HG03457 (cell line): Measurements from ENCODE around the gene VAV2.

Experiments used
- ATAC-seq: cut with Tn5 transposase; IDR thresholded peaks from one replicate; pipeline ENCODE4 v1.9.1; 2021; ENCODE audit warnings: moderate number of reproducible peaks; ENCODE audit not compliant: unreplicated experiment

The VAV2 gene

DNA sequence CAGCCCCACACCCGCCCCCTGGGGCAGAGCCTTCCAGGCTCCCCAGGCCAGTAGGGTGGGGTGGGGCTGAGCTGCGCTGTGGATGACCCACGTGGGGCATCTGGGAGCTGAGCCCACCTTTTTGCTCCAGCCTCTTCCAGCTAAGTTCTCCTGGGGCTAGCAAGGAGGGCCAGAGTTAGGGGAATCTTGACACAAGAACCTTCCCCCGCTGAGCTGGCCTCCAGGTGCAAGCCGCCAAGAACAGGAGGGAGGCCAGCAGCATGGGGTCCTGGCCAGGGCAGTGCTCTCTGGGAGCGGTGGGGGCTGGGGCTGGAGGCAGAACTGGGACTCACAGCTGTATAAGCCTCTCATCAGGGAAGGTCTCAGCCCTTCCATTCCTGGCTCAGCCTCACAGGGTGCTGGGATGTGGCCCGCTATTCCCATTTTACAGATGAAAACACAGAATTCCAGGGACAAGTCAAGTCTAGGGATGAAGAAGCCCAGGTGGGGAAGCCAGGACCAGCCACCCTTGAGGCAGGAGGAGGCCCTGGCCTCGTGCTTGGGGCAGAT, 275.5 kb downstream of the VAV2 start:
- ATAC-seq: no peak

DNA sequence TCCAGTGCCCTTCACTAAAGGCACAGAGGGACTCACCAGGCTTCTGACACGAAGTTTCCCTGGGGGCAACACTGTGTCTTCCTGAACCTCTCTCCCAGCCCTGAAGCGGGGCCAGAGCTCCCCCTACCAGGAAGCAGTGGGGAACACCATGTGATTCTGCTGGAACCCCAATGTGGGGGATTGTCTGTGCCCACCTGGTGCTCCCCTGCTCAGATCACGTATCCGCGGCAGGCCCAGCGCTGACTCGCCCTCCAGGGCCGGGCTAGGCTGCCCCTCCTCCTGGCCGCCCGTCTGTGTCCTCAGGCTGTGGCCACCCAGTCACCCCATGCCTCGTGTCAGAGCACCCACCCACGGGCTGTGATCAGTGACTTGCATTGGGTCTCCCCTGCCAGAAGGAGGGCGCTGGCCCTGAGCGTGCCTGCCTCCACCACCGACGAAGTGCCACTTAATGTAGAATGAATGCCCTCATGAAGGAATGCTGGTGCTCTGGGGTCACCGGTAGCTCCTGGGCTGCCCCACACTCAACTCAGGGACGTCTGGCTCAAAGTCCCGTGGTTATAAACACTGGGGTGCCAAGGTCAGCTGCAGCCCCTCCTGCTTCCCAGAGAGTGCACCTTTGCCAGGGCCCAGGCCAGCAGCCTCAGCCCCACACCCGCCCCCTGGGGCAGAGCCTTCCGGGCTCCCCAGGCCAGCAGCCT, 276.1 kb downstream of the VAV2 start:
- no peak for ATAC-seq

DNA sequence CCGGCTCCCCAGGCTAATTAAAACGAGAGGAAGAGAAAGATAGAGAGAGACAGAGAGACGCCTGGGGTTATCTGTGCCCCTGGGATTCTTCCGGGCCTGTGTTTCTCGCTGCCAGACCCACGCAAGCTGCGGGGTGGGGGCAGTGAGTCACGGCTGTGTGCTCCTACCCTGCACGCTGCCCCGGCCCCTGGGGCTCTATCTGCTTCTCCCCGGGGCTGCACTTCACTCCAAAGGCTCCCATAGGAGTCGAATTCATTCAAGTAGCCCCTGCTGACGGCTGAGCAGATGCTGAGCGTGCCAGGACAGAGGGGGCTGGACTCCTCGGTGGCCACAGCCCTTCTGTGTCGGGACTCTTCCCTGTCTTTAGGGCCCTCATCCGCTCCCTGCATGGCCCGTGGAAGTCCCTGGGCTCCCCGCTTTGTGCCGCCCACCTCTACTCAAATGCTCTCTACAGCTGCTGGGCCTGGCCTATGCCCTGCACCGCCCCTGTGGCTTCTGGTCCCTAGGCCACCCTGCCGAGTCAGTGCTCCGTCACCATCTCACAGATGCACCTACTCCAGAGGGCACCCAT, 276.7 kb downstream of the VAV2 start:
- no peak for ATAC-seq

DNA sequence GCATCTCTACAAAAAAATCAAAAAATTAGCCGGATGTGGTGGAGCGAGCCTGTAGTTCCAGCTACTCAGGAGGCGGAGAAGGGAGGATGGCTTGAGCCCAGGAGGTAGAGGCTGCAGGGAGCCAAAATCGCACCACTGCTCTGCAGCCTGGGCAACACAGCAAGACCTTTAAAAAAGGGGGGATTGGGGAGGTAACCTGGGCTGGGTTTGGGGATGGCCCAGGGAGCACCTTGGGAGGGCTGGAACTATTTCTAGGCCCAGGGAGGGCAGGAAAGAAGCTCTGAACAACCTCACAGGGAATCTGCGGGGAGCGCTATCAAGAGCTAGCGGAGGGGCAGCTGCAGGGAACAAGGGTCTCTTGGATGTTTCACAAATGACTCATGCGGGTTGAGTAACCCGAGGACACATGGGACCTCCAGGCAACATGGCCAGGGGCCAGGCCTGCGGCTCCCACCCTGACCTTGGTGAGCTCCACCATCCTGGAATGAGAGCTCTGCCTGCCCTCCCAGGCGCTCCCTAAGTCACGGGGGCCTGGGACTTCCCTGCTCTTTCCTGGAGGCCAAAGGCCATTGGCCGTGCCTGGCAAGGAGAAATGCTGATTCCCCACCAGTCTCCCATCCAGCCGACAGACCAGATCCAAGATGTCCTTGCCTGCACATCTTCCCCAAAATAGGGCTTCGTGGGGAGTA, 277.4 kb downstream of the VAV2 start:
- no peak for ATAC-seq

DNA sequence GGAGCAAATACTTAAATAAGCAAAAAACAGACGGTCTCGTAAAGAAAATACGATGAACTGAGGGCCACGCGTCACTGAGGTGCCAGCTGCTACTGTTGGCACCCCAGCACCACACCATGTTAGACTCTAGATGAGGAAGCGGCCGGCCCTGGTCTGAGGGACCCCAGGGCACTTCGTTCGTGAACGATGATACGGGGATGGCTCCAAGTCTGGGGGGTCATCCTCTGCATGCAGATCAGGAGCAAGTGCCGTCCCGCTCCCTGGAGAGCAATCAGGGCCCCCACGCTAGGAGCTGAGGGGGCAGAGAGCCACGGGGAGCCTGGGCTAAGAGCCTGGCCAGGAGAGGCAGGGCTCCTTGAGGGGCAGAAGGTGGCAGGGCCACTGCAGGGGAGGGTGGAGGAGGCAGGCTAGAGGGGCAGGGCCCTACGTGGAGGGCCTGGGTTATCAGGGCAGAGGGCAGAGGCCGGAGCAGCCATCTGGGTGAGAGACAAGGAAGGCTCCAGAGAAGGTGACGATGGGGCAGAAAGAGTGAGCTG, 278.1 kb downstream of the VAV2 start:
- ATAC-seq: no peak

DNA sequence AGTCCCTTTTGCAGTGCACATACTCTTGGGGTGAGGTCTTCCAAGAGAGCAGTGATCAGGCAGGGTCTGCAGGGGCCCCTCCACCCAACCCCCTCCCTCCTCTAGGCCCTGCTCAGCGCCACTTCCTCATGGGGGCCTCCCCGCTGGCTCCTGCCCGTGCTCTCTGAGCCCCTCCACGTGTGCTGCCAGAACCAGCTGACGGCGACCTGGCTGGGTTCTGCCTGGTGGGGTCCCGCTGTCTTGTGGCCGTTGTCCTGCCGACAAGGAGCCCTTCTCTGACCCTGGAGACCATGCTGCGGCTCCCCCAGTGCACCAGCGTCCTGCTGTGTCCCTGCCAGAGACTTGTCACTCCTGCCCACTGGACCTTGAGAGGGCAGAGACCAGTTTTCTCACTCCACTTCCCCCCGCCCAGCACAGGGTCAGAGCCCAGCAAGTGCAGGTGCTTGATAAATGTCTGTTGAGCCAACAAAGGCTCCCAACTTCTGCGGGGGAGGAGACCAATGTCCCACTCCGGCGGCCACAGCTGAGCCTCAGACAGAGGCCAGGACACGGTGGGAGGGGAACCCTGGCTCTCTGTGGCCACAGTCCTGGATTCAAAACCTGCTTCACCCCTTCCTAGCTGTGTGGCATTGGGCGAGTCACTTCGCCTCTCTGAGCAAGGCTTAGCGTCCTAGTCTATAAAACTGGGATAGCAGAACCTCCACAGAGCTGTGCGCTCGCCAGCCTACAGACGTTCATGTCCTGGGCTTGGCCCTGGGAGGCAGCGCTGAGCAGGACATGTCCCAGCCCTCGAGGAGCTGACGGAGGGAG, 278.8 kb downstream of the VAV2 start:
- no peak for ATAC-seq

DNA sequence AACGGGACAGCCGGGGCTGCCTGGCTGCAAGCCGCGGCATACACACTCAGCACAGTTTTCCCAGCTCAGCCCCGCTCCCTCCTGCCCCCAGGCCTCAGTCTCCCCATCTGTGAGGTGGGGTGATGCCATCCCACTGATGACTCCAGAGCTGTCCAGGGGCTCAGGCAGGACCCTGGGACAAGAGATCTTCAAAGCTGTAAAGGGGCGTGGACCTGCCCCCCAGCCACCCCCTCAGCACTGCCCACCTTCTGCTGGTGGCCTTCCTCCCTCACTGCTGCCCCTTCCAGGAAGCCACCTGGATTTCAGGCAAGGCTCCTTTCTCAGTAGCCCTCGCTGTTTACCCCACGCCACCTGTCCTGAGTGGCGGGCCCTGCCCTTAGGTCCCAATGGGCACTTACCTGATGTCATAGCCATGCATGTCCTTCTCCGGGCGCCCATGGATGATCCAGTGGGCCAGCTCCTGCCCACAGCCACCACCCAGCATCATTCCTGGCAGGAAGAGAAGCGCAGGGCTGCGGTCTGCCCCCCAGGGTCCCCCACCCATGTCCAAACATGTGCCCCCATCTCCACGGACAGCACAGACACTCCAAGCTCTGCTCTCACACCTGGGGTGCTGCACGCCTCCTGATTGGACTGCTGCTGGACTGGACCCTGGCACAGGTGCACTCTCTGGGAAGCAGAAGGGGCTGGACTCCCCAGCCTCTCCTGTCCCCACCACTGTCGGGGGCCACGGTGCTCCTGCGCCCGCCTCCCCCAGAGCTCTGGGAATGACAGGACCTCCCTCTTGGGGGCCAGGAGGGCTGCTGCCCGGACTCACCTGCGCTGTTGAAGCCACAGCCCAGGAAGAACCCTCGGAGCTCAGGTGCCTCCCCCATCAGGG, 279.7 kb downstream of the VAV2 start:
- no peak for ATAC-seq
